HCT116 (cell line): ENCODE data around the gene CEP19. TPM values are rescaled to one million over a fixed set of nuclear protein-coding genes. Genes with fewer than 3 reads are reported as not detected.

ENCODE experiments used
- ATAC-seq: fragments of 200-7000 bp; cut with Tn5 transposase; 2 replicates; pipeline ENCODE4 v1.9.1; 2020; ENCODE audit warnings: mild to moderate bottlenecking, moderate library complexity
- BruUV-seq: library from RNA; stranded (reverse); fragments of 400-500 nt; replicated peaks from 2 replicates; lab custom pipeline; 2021; lab: Mats Ljungman, UMichigan
- CTCF ChIA-PET: fragments of 300-600 bp; sonication (Branson Sonifier 250); formaldehyde crosslinking; loops from one replicate; lab custom pipeline; 2021; ENCODE audit warnings: antibody characterized with exemption; lab: Charles Lee
- POLR2A ChIA-PET: fragments of 300-600, 350-600 bp; sonication (Branson Sonifier 250); formaldehyde crosslinking; loops from one replicate; lab custom pipeline; 2021; ENCODE audit warnings: antibody characterized with exemption; lab: Charles Lee
- RAD21 ChIA-PET, 2 experiments: fragments of 300-600 bp; sonication (Branson Sonifier 250); formaldehyde crosslinking; loops; one replicate each; lab custom pipeline; 2023; ENCODE audit warnings: low total read pairs in 2 of 2; ENCODE audit not compliant: uncharacterized antibody in 2 of 2, unreplicated experiment in 2 of 2, low non-redundant PET in 1 of 2; lab: Charles Lee
- DNase-seq: peaks from one replicate; pipeline ENCODE4 v3.0.0-alpha.2; 2010; ENCODE audit warnings: low read depth, low spot score
- H2AFZ ChIP-seq: fragments of 200-600 bp; shearing (Covaris generic), sonication (generic); 2 replicates; pipeline ENCODE4 v1.6.1; 2017; ENCODE audit warnings: low read depth, mixed run types, mixed read lengths, antibody characterized with exemption, low read length; ENCODE audit not compliant: poor library complexity, severe bottlenecking
- H3K27ac ChIP-seq: 2 replicates; pipeline ENCODE4 v1.5.1; 2012; ENCODE audit warnings: low read depth, low read length
- H3K27me3 ChIP-seq: fragments of 200-600 bp; sonication (generic); 2 replicates; pipeline ENCODE4 v1.6.1; 2016; ENCODE audit warnings: mixed run types, low read length, mixed read lengths; ENCODE audit not compliant: insufficient read depth
- H3K36me3 ChIP-seq, 2 experiments: fragments of 200-500 bp in 1 of 2; fragments of 200-600 bp in 1 of 2; sonication (Bioruptor generic) in 1 of 2; sonication (generic) in 1 of 2; 2 replicates each; pipeline versions ENCODE4 v1.5.1 to v1.6.1; 2014 to 2016; ENCODE audit warnings: low read length in 2 of 2, inconsistent platforms in 1 of 2, mixed read lengths in 1 of 2, mixed run types in 1 of 2; ENCODE audit not compliant: insufficient read depth in 2 of 2, control insufficient read depth in 1 of 2
- H3K4me1 ChIP-seq, 2 experiments: fragments of 200-600 bp in 1 of 2; sonication (generic) in 1 of 2; 2 replicates each; pipeline versions ENCODE4 v1.5.1 to v1.6.1; 2012 to 2017; ENCODE audit warnings: low read length in 2 of 2, inconsistent platforms in 1 of 2, mild to moderate bottlenecking in 1 of 2, mixed read lengths in 1 of 2, mixed run types in 1 of 2, moderate library complexity in 1 of 2; ENCODE audit not compliant: insufficient read depth in 2 of 2, control insufficient read depth in 1 of 2
- H3K4me2 ChIP-seq: fragments of 200-600 bp; sonication (generic); 2 replicates; pipeline ENCODE4 v1.6.1; 2017; ENCODE audit warnings: mixed run types, low read length, mixed read lengths
- H3K4me3 ChIP-seq, 2 experiments: fragments of 200-600 bp in 1 of 2; sonication (generic) in 1 of 2; replicated peaks in 1 of 2; 2 replicates each; pipeline ENCODE4 v1.5.1; 2011 to 2016; ENCODE audit warnings: low read length in 2 of 2, control low read depth in 1 of 2, low read depth in 1 of 2, mild to moderate bottlenecking in 1 of 2, mixed read lengths in 1 of 2, mixed run types in 1 of 2
- H3K79me2 ChIP-seq: fragments of 200-600 bp; sonication (generic); 2 replicates; pipeline ENCODE4 v1.6.1; 2017; ENCODE audit warnings: mild to moderate bottlenecking, mixed run types, low read length, moderate library complexity, mixed read lengths; ENCODE audit not compliant: insufficient read depth
- H3K9ac ChIP-seq: fragments of 200-600 bp; sonication (generic); 2 replicates; pipeline ENCODE4 v1.6.1; 2016; ENCODE audit warnings: low read length, mixed read lengths
- H3K9me2 ChIP-seq: fragments of 200-600 bp; sonication (generic), shearing (Covaris generic); 2 replicates; pipeline ENCODE4 v1.6.1; 2017; ENCODE audit warnings: mixed run types, mild to moderate bottlenecking, moderate library complexity; ENCODE audit not compliant: insufficient read depth
- H3K9me3 ChIP-seq, 2 experiments: fragments of 200-500 bp in 1 of 2; fragments of 200-600 bp in 1 of 2; sonication (Bioruptor generic) in 1 of 2; sonication (generic) in 1 of 2; 2 replicates each; pipeline ENCODE4 v1.6.1; 2014 to 2017; ENCODE audit warnings: low read length in 2 of 2, mixed read lengths in 2 of 2, inconsistent platforms in 1 of 2, low read depth in 1 of 2, mild to moderate bottlenecking in 1 of 2, mixed run types in 1 of 2, moderate library complexity in 1 of 2; ENCODE audit not compliant: control insufficient read depth in 1 of 2, insufficient read depth in 1 of 2
- H4K20me1 ChIP-seq: fragments of 200-600 bp; sonication (generic), shearing (Covaris generic); 2 replicates; pipeline ENCODE4 v1.6.1; 2017; ENCODE audit warnings: mixed run types, mild to moderate bottlenecking, moderate library complexity; ENCODE audit not compliant: insufficient read depth
- ATF3 ChIP-seq: IDR thresholded peaks from 2 replicates; pipeline ENCODE4 v1.6.1; 2012
- CBX3 ChIP-seq: IDR thresholded peaks from 2 replicates; pipeline ENCODE4 v1.6.1; 2012; ENCODE audit warnings: low read depth
- EGR1 ChIP-seq: IDR thresholded peaks from 2 replicates; pipeline ENCODE4 v1.6.1; 2012; ENCODE audit warnings: low read depth
- ELF1 ChIP-seq: IDR thresholded peaks from 2 replicates; pipeline ENCODE4 v1.6.1; 2012; ENCODE audit warnings: low read depth, borderline replicate concordance
- FOSL1 ChIP-seq: IDR thresholded peaks from 2 replicates; pipeline ENCODE4 v1.6.1; 2012; ENCODE audit warnings: low read depth
- JUND ChIP-seq: IDR thresholded peaks from 2 replicates; pipeline ENCODE4 v1.6.1; 2012
- REST ChIP-seq: IDR thresholded peaks from 2 replicates; pipeline ENCODE4 v1.6.1; 2012; ENCODE audit warnings: low read depth
- SP1 ChIP-seq: IDR thresholded peaks from 2 replicates; pipeline ENCODE4 v1.6.1; 2012; ENCODE audit warnings: low read depth
- YY1 ChIP-seq: IDR thresholded peaks from 2 replicates; pipeline ENCODE4 v1.6.1; 2011; ENCODE audit warnings: low read length, low read depth, moderate library complexity, mild to moderate bottlenecking; ENCODE audit not compliant: insufficient replicate concordance; ENCODE audit errors: extremely low read depth
- ZFX ChIP-seq: fragments of 450-650 bp; IDR thresholded peaks from 2 replicates; pipeline ENCODE4 v1.6.1; 2017
- ZNF274 ChIP-seq: fragments of 200-500 bp; sonication (Bioruptor generic); IDR thresholded peaks from 2 replicates; pipeline ENCODE4 v1.6.1; 2014; ENCODE audit warnings: mild to moderate bottlenecking, low read depth, low read length, inconsistent platforms
- intact Hi-C: fragments of 100-400 bp; cut with micrococcal nuclease; formaldehyde crosslinking; loops from 2 replicates; pipeline ENCODE4 v1.10.0; 2022
- total RNA-seq: library from RNA; stranded (reverse); gene quantifications from one replicate; pipeline ENCODE4 v1.2.1, GENCODE V29; 2021; ENCODE audit not compliant: unreplicated experiment

Gene CEP19
- total RNA-seq, 1 experiment from 2014 or later = 2.7 TPM

GRCh38 chr3:196706327-196706726, 5.7 kb downstream of the CEP19 start:
- ChIA-PET RAD21 (no interaction called here), CTCF (no interaction called here), POLR2A (no interaction called here)
- H3K79me2 ChIP-seq = no peaks in the 10 kb centered on the region
- H3K9me2 ChIP-seq = no peaks in the 10 kb centered on the region
- peaks cover 0 to 4% of the 10 kb centered on the region in 2 experiments; a peak in 3 of 4 replicates for H3K4me1 ChIP-seq
- no peaks in the 10 kb centered on the region for H4K20me1 ChIP-seq
- TSS peak; percentile 35 for BruUV-seq
- H2AFZ ChIP-seq = no peak overlapping the region
- no peak overlapping the region for H3K4me2 ChIP-seq
- DNase-seq (no peak), ATAC-seq (no peak)
- H3K9ac ChIP-seq = no peak overlapping the region
- intact Hi-C loops = no loop called here
- H3K4me3 ChIP-seq = no peak overlapping the region
- no peaks in the 10 kb centered on the region for H3K36me3 ChIP-seq
- no peaks in the 10 kb centered on the region for H3K27me3 ChIP-seq
- H3K27ac ChIP-seq = no peak overlapping the region
- TF ChIP-seq REST (no peak), ELF1 (no peak), ATF3 (no peak), YY1 (no peak), JUND (no peak), SP1 (no peak), EGR1 (no peak), ZFX (no peak), CBX3 (no peak), FOSL1 (no peak), ZNF274 (no peak)
- H3K9me3 ChIP-seq = no peaks in the 10 kb centered on the region
